Activated naive CD4-positive, alpha-beta T cell treated with anti-CD3 and anti-CD28 coated beads, Interleukin-2, amount 50 U/mL, for 16 hours (primary cell): ENCODE data around the gene COL10A1.
"Not testable (repeated sequence)": the region's sequence is repeated elsewhere in the genome, so short reads cannot be mapped to it uniquely, and the experiment has no call there.

ENCODE experiments used
- DNase-seq: peaks from one replicate; pipeline ENCODE4 v3.0.0-alpha.2; 2020

Gene COL10A1

GRCh38 chr6:116118608-116119007 lies 7.3 kb downstream of the COL10A1 start:
- DNase-seq: no peak

- no peak for DNase-seq
These were observed 10.2 kb downstream of the COL10A1 start for GRCh38 chr6:116115781-116116180.

GRCh38 chr6:116113386-116113785 lies 12.5 kb downstream of the COL10A1 start:
- DNase-seq: no peak

- DNase-seq: no peak
These were observed 14.1 kb downstream of the COL10A1 start for GRCh38 chr6:116111552-116112528.

- no peak for DNase-seq
These were observed 17.1 kb downstream of the COL10A1 start for GRCh38 chr6:116108836-116109235.

- DNase-seq: no peak
These were observed 19.8 kb downstream of the COL10A1 start for GRCh38 chr6:116106146-116106545.

- DNase-seq: no peak
These were observed 20.7 kb downstream of the COL10A1 start for GRCh38 chr6:116105247-116105646.

GRCh38 chr6:116104636-116105035 lies 21.3 kb downstream of the COL10A1 start:
- DNase-seq: no peak

GRCh38 chr6:116102873-116103272 lies 23.1 kb downstream of the COL10A1 start:
- no peak for DNase-seq

GRCh38 chr6:116101790-116102189 lies 24.1 kb downstream of the COL10A1 start:
- no peak for DNase-seq

GRCh38 chr6:116101302-116101718 lies 24.6 kb downstream of the COL10A1 start:
- DNase-seq: no peak

GRCh38 chr6:116100419-116101301 lies 25.3 kb downstream of the COL10A1 start, which contains the start of gene NT5DC1:
TSS of gene NT5DC1 (plus strand) at chr6:116100853. CDS start at chr6:116100931, 78 bp downstream.
- DNase-seq: peak; percentile 89

- no peak for DNase-seq
These were observed 26.9 kb downstream of the COL10A1 start for GRCh38 chr6:116099036-116099435.

GRCh38 chr6:116096979-116097816 lies 28.7 kb downstream of the COL10A1 start:
- DNase-seq: no peak

GRCh38 chr6:116096048-116096759 lies 29.7 kb downstream of the COL10A1 start:
- DNase-seq: not testable (repeated sequence)

GRCh38 chr6:116094041-116094440 lies 31.9 kb downstream of the COL10A1 start:
- no peak for DNase-seq

GRCh38 chr6:116090251-116090650 lies 35.7 kb downstream of the COL10A1 start:
- DNase-seq: no peak

- no peak for DNase-seq
These were observed 37.0 kb downstream of the COL10A1 start for GRCh38 chr6:116088946-116089345.

- DNase-seq: no peak
These were observed 38.4 kb downstream of the COL10A1 start for GRCh38 chr6:116087437-116088027.

- DNase-seq: no peak
These were observed 41.6 kb downstream of the COL10A1 start for GRCh38 chr6:116084284-116084683.

GRCh38 chr6:116083052-116083451 lies 42.9 kb downstream of the COL10A1 start:
- no peak for DNase-seq
